ENCODE measurements around the gene WNT10A.

DNA sequence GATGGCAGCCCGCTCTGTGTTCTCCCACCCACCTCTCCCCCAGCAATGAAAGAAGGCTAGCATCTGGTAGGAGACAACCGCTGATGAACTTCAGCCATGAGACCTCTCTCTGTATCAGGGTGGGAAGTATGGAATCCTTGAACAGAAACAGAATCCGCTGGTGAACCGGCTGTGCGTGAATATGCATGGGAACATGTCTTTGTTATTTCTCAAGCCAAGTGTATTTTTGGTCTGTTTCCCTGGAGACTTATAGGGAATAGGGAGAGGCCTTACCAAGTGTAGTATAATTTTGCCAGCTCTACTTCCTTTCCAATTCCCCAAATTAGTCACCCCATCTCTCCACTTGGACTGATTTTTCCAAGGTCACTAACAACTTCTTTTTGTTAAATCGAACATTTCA lies 30.1 kb downstream of the WNT10A start:
- TF ChIP-seq GATA3 (IDR thresholded peaks at IDR 0.05; ENCODE audit: low read depth, low read length): no peak
- no peak for TF ChIP-seq GATA2 (IDR thresholded peaks at IDR 0.05; ENCODE audit: low read depth, low read length)

Measured in SH-SY5Y (cell line).